ENCODE data around the gene IL17RE. TPM values are rescaled to one million over a fixed set of nuclear protein-coding genes. Genes with fewer than 3 reads are reported as not detected.

IL17RE gene
- total and polyA plus RNA-seq, 9 of the 15 experiments (the other 6 are each of a cell fraction or from before 2014, with no cell fraction given): 0.32 to 1.9 (median 0.51) TPM; not detected in 4

GRCh38 chr3:9899289-9899791 is 3.3 kb upstream of the IL17RE start (continued):
- TF ChIP-seq HES1 (IDR thresholded peaks at IDR 0.05; ENCODE audit: low read depth) (0 out of 2 replicates have a peak, but pooled peaks have one; percentile 54), TEAD4 (IDR thresholded peaks at IDR 0.05; ENCODE audit: low read length) (no peak), TEAD4 (CRISPR knock-in tag; IDR thresholded peaks at IDR 0.05; ENCODE audit: borderline replicate concordance) (no peak), MYC (IDR thresholded peaks at IDR 0.05; ENCODE audit: low read depth, low read length) (no peak), MYC (CRISPR knock-in tag; IDR thresholded peaks at IDR 0.05; ENCODE audit: borderline replicate concordance, low read depth) (no peak), HNRNPUL1 (IDR thresholded peaks at IDR 0.05; ENCODE audit: low read length) (no peak), ZNF551 (CRISPR knock-in tag; IDR thresholded peaks at IDR 0.05) (no peak), HBP1 (CRISPR knock-in tag; IDR thresholded peaks at IDR 0.05) (peak; percentile 82), ZBED1 (IDR thresholded peaks at IDR 0.05) (no peak), ZNF12 (CRISPR knock-in tag; IDR thresholded peaks at IDR 0.05) (no peak), ZNF780A (CRISPR knock-in tag; IDR thresholded peaks at IDR 0.05) (no peak), THAP7 (CRISPR knock-in tag; IDR thresholded peaks at IDR 0.05) (no peak), ZNF444 (CRISPR knock-in tag; IDR thresholded peaks at IDR 0.05) (no peak), NFXL1 (CRISPR knock-in tag; IDR thresholded peaks at IDR 0.05) (no peak), ZNF766 (CRISPR knock-in tag; conservative IDR thresholded peaks at IDR 0.05) (no peak), TBL1XR1 (IDR thresholded peaks at IDR 0.05; ENCODE audit: low read length in 2 of 2) (no peak), CREB3L1 (IDR thresholded peaks at IDR 0.05; ENCODE audit: borderline replicate concordance, low read depth) (no peak), USF1 (CRISPR knock-in tag; IDR thresholded peaks at IDR 0.05) (no peak)
- TF ChIP-seq, protein P1, sequence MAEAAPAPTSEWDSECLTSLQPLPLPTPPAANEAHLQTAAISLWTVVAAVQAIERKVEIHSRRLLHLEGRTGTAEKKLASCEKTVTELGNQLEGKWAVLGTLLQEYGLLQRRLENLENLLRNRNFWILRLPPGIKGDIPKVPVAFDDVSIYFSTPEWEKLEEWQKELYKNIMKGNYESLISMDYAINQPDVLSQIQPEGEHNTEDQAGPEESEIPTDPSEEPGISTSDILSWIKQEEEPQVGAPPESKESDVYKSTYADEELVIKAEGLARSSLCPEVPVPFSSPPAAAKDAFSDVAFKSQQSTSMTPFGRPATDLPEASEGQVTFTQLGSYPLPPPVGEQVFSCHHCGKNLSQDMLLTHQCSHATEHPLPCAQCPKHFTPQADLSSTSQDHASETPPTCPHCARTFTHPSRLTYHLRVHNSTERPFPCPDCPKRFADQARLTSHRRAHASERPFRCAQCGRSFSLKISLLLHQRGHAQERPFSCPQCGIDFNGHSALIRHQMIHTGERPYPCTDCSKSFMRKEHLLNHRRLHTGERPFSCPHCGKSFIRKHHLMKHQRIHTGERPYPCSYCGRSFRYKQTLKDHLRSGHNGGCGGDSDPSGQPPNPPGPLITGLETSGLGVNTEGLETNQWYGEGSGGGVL (CRISPR knock-in tag; IDR thresholded peaks at IDR 0.05): no peak
- TF ChIP-seq, protein P2, sequence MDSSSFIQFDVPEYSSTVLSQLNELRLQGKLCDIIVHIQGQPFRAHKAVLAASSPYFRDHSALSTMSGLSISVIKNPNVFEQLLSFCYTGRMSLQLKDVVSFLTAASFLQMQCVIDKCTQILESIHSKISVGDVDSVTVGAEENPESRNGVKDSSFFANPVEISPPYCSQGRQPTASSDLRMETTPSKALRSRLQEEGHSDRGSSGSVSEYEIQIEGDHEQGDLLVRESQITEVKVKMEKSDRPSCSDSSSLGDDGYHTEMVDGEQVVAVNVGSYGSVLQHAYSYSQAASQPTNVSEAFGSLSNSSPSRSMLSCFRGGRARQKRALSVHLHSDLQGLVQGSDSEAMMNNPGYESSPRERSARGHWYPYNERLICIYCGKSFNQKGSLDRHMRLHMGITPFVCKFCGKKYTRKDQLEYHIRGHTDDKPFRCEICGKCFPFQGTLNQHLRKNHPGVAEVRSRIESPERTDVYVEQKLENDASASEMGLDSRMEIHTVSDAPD (CRISPR knock-in tag; IDR thresholded peaks at IDR 0.05): no peak

Data from K562 (cell line).